GM21529 (cell line): ENCODE data around the gene DIP2C.
"Not testable (repeated sequence)": the region's sequence is repeated elsewhere in the genome, so short reads cannot be mapped to it uniquely, and the experiment has no call there.

Source experiments
- ATAC-seq: cut with Tn5 transposase; IDR thresholded peaks from one replicate; pipeline ENCODE4 v1.9.1; 2021; ENCODE audit not compliant: unreplicated experiment

DIP2C gene

GRCh38 chr10:598415-599170 is 90.9 kb downstream of the DIP2C start:
- no peak for ATAC-seq

- ATAC-seq, result no peak
These were observed 91.5 kb downstream of the DIP2C start for GRCh38 chr10:597976-598375.

DNA sequence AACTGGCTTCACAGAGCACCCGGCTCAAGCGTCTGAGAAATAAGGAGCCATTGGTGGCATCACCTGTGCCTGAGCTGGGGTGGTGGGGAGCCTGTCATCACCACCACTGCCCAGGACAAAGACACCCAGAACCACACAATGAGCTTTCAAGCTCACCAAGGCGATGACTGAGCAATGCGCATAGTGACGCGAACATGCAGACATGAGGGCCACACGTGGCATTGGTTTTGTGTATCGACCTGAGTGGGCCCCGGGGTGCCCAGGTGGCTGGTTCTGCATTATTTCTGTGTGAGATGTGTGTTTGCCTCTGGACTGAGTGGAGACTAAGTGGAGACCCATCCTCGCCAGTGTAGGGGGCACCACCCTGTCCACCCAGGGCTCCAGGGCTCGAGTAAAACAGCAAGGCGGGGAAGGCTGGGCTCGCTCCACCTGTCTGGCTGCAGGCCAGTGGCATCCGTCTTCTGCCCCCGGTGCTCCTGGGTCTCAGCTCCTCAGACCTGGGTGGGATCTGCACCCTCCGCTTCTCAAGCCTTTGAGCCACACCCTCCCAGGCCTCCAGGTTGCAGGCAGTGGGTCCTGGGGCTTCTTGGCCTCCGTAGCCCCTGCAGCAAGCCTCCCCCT is 92.6 kb downstream of the DIP2C start:
- ATAC-seq, result no peak

DNA sequence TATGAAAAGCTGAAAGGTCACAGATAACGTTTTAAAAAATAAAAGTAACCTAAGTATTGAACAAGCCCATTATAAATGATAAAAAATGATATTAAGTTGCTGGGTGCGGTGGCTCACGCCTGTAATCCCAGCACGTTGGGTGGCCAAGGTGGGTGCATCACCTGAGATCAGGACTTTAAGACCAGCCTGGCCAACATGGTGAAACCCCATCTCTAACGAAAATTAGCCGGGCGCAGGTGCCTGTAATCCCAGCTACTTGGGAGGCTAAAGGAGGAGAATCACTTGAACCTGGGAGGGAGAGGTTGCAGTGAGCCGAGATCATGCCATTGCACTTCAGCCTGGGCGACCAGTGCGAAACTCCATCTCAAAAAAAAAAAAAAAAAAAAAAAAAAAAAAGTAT is 93.3 kb downstream of the DIP2C start:
- not testable (repeated sequence) for ATAC-seq

DNA sequence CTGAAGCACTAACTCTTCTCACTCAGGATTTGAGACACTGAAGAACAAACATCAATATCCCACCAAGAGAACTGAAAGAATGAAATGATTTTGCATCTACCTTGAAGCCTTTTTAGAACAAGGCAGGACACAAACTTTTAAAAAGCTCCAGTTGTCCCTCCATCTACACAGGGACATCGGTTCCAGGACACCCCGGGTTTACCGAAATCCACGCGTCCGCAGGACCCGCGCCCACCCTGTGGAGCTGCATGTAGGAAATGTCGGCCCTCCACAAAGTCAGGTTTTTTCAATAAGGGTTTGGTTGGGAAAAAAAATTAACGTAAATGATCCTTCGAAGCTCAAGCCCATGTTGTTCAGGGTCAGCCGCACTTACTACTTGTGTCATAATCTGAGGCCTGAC is 94.0 kb downstream of the DIP2C start:
- no peak for ATAC-seq

DNA sequence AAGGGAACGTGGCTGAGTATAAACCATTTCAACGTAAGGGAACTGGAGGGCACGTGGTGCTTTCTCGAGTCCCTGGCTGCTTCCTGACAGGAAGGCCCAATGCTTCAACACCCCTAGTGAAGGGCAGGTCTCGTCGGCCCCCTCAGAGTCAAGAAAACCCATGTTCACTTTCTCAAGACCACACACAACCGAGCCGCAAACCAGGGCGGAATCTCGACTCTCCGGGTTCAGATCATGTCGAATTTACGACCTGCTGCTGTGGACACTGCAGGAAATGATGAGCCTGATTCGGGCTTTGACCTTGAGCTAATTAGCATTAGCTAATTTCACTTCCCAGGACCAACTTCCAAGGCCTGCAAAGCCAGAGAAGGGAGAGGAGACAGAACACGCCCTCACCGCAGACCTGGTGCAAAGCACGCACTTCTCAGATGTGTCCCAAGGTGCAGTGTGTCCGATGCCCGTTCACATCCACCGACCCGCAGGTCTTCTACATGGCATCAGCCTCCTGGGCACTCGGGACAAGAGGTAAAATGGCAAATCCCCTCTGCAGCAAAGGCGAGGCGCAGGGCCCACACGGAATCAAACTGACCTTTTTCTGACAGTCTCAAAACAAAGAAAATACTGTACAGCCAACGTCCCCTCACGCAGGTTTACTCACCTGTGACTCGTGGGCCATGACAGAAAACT is 94.7 kb downstream of the DIP2C start:
- ATAC-seq, result no peak

DNA sequence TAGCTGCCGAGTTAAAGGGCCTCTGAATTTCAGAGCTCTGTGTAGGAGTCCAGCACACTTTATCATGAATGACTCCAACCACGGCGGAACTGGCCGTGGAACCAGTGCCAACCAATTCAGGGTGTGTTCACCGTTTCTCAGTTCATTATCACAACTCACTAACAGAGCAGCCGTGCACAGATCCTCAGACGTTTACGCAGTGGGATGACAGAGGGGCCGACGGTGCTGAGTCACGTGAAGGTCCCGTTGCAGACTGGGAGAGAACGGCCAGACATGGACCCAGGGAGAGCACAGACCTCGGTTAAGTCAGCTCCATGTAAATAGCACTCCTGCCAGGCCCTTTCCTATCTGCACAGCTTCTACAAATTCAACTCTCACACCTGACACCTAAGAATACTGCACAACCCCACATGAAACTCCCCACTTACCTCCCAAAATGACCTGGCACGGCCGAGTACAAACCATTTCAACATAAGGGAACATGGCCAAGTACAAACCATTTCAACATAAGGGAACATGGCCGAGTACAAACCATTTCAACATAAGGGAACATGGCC is 95.5 kb downstream of the DIP2C start:
- ATAC-seq, result no peak

DNA sequence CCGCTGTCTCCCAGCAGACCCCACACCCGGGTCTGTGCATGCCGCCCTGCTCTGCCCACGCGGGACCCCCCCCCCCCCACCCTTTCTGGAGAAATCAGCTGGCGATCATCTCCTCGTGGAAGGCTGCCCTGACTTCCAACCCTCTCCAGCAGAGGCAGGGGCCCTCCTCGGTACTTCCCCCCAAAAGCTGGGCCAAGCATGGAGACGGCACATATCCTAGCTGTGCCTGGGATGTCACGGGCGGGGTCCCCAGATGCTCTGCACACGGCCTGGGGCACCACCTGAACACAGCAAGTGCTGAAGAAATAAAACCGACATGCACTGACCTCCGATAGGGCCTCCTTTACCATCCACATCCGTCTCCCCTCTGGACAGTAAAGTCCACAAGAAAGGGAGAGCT is 96.0 kb downstream of the DIP2C start:
- ATAC-seq, result no peak

GRCh38 chr10:593016-593415 is 96.5 kb downstream of the DIP2C start:
- no peak for ATAC-seq

DNA sequence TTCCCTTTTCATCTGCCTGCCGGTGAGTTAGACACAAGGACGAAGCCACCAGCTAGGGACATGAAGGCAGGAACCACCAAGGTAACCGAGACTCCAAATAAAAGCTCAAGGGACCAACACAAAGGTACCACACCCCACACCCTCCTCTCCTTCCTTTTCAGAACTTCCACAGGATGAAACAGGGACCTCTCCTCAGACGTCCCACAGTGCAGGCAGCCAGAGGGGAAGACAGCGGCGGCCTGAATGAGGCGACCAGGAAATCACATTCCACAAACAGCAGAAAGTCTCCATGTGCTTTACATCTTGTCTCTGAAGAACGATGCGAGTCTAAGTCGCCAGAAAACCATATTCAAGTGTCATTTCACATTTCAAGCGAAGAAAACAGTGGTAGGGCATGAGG is 97.8 kb downstream of the DIP2C start:
- no peak for ATAC-seq

DNA sequence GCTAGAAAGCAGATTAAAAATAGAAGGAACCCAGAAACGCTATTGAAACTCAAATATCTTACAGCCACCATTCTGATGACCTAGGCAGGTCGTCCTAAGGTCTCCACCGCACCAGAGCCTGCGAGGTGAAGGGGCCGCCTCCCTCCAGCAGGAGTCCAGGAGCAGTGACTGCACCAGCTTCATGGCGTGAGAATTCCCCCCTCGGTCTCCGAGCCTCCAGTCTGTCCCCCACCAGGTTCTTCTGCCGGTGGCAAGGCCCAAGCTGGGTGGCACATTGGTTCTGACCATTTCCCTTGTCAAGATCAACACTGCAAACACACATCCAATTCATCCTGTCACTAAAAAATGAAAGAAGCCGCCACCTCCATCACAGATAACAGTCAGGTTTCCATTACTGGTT is 98.7 kb downstream of the DIP2C start:
- ATAC-seq, result no peak

GRCh38 chr10:589961-590680 is 99.3 kb downstream of the DIP2C start:
- ATAC-seq, result no peak

- ATAC-seq, result no peak
These were observed 101.0 kb downstream of the DIP2C start for GRCh38 chr10:588246-589165.

GRCh38 chr10:586716-587115 is 102.8 kb downstream of the DIP2C start:
- ATAC-seq, result no peak

DNA sequence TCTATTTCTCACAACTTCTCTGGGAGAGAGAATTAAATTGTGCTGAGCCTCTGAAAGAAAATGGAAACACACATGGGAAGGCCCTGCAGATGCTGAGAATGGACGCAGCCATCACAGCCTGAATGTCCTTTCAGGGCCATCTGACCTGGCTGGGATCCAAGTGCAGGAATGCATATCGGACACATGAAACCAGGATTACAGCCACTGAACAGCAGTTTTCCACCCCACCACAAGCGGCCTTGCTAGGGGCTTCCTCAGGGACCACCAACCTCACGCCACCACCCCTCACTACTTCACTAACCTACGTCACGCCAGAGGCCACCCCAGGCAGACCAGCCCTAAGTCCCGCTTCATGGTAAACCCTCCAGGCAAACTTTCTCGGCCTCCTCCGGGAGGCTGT is 103.3 kb downstream of the DIP2C start:
- ATAC-seq, result no peak

- ATAC-seq, result no peak
These were observed 104.0 kb downstream of the DIP2C start for GRCh38 chr10:585502-585901.

DNA sequence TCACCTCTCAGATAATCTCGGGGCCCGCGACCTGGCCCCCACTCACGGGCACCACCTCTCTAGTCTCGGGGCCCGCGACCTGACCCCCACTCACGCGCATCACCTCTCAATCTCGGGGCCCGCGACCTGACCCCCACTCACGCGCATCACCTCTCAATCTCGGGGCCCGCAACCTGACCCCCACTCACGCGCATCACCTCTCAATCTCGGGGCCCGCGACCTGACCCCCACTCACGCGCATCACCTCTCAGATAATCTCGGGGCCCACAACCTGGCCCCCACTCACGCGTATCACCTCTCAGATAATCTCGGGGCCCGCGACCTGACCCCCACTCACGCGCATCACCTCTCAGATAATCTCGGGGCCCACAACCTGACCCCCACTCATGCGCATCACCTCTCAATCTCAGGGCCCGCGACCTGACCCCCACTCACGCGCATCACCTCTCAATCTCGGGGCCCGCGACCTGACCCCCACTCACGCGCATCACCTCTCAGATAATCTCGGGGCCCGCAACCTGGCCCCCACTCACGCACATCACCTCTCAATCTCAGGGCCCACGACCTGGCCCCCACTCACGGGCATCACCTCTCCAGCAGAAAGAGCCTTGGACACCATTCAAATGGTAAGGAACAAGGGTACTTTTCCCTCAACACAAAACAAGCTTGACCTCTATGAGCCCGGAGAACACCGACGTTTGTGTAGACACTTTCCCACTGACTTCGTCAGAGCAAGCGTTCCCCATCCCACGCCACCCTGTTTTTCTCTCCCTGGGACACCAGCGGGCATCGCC is 104.8 kb downstream of the DIP2C start:
- not testable (repeated sequence) for ATAC-seq

- ATAC-seq, result no peak
These were observed 106.0 kb downstream of the DIP2C start for GRCh38 chr10:583433-583832.

GRCh38 chr10:581776-582330 is 107.6 kb downstream of the DIP2C start:
- no peak for ATAC-seq
